Measurements from ENCODE around the gene TMEM176B. TPM values are rescaled to one million over a fixed set of nuclear protein-coding genes. Genes with fewer than 3 reads are reported as not detected.

The TMEM176B gene
- total and polyA plus RNA-seq, 2 of the 13 experiments (the other 11 are each of a cell fraction or from before 2014, with no cell fraction given): not detected

DNA sequence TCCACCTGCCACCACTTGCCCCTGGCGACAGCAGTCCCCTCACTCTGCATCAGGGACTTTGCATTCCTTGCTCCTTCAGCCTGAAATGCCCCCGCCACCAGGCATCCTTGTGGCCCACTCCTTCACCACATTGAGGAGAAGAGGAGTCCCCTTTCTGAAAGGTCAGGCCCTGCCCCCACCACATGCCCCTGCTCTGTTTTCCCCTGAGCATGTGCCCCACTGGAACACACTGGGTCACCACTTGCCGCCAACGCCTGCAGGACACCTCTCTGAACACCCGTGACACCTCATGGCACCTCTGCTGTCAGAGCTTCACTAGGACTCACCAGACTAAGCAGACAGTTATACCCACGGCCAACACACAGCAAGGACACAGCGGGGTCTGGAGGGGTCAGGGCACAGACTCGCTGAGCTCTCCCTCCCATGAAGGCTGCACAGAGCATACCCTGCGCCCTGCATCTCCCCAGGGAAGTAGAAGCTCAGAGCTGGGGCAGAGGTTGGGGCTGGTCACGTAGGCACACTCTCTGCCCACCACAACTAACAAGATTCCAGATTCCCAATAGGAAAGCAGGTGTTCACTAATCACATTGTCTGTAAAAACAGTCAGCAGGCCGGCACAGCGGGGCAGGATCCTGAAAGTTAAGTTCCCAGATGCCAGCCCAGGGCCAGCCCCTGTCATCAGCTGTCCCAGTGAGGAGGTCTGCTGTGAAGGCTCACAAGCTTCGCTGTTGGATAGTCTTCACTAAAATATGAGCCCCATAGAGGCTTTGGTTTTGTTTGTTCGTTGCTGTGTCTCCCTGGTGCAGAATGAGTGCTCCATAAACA is 46.3 kb upstream of the TMEM176B start:
- H3K4me3 ChIP-seq (replicated peaks in 1 of 3; ENCODE audit: insufficient read depth in 1 of 3, low read depth in 2 of 3, low read length in 3 of 3): no peak overlapping the region
- H3K9me3 ChIP-seq (ENCODE audit: low read length): no peaks in the 10 kb centered on the region
- intact Hi-C loops (cut with micrococcal nuclease; ENCODE audit: unreplicated experiment): no loop called here
- in situ Hi-C loops (cut with HindIII; ENCODE audit: extremely low pct_ligation_motif_present, low pct_unique_long_range_greater_than_20kb): no loop called here
- H3K36me3 ChIP-seq (replicated peaks in 1 of 2; ENCODE audit: control insufficient read depth in 1 of 2, insufficient read depth in 2 of 2, low read length in 2 of 2): no peaks in the 10 kb centered on the region
- 32% methylated on average over 12 of the region's 14 CpGs for WGBS (ENCODE audit: low lambda C conversion rate)
- peaks cover 6 to 32% of the 10 kb centered on the region in 2 experiments; a peak in 4 of 5 replicates for H3K27me3 ChIP-seq (ENCODE audit: control insufficient read depth in 1 of 2, insufficient read depth in 2 of 2, low read length in 2 of 2)
- FAIRE-seq: no peak
- BruUV-seq (replicated peaks): no TSS peak
- no peak overlapping the region for H3K9ac ChIP-seq (ENCODE audit: insufficient read depth, low read depth, low read length)
- no peak for DNase-seq (ENCODE audit: low spot score)
- no peaks in the 10 kb centered on the region for H3K79me2 ChIP-seq (ENCODE audit: insufficient read depth, low read length)
- CTCF ChIA-PET (ENCODE audit: low intra/inter-chr PET ratio, low total read pairs): no interaction called here
- no peaks in the 10 kb centered on the region for H4K20me1 ChIP-seq (ENCODE audit: insufficient read depth, low read length)
- H3K4me1 ChIP-seq (ENCODE audit: insufficient read depth, low read length): no peaks in the 10 kb centered on the region
- no peak overlapping the region for H2AFZ ChIP-seq (ENCODE audit: low read length)
- no peak overlapping the region for H3K27ac ChIP-seq (ENCODE audit: extremely low read length, insufficient read depth, low read length)
- POLR2A ChIA-PET: no interaction called here
- ATAC-seq: no peak
- H3K4me2 ChIP-seq (ENCODE audit: low read depth, low read length): no peak overlapping the region
- TF ChIP-seq, protein P1, sequence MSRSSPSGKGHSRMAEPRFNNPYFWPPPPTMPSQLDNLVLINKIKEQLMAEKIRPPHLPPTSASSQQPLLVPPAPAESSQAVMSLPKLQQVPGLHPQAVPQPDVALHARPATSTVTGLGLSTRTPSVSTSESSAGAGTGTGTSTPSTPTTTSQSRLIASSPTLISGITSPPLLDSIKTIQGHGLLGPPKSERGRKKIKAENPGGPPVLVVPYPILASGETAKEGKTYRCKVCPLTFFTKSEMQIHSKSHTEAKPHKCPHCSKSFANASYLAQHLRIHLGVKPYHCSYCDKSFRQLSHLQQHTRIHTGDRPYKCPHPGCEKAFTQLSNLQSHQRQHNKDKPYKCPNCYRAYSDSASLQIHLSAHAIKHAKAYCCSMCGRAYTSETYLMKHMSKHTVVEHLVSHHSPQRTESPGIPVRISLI (CRISPR knock-in tag; IDR thresholded peaks at IDR 0.05; ENCODE audit: borderline replicate concordance): no peak
- TF ChIP-seq, protein P2, sequence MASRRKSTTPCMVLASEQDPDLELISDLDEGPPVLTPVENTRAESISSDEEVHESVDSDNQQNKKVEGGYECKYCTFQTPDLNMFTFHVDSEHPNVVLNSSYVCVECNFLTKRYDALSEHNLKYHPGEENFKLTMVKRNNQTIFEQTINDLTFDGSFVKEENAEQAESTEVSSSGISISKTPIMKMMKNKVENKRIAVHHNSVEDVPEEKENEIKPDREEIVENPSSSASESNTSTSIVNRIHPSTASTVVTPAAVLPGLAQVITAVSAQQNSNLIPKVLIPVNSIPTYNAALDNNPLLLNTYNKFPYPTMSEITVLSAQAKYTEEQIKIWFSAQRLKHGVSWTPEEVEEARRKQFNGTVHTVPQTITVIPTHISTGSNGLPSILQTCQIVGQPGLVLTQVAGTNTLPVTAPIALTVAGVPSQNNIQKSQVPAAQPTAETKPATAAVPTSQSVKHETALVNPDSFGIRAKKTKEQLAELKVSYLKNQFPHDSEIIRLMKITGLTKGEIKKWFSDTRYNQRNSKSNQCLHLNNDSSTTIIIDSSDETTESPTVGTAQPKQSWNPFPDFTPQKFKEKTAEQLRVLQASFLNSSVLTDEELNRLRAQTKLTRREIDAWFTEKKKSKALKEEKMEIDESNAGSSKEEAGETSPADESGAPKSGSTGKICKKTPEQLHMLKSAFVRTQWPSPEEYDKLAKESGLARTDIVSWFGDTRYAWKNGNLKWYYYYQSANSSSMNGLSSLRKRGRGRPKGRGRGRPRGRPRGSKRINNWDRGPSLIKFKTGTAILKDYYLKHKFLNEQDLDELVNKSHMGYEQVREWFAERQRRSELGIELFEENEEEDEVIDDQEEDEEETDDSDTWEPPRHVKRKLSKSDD (CRISPR knock-in tag; IDR thresholded peaks at IDR 0.05; ENCODE audit: low read depth): no peak
- TF ChIP-seq KLF11 (CRISPR knock-in tag; IDR thresholded peaks at IDR 0.05) (no peak), ADNP (CRISPR knock-in tag; IDR thresholded peaks at IDR 0.05) (no peak), ZNF382 (CRISPR knock-in tag; IDR thresholded peaks at IDR 0.05; ENCODE audit: borderline replicate concordance) (no peak), CHD4 (IDR thresholded peaks at IDR 0.05; ENCODE audit: borderline replicate concordance, low read length) (no peak), SNRNP70 (IDR thresholded peaks at IDR 0.05; ENCODE audit: low read depth, low read length) (no peak)
- TF ChIP-seq, protein P3, sequence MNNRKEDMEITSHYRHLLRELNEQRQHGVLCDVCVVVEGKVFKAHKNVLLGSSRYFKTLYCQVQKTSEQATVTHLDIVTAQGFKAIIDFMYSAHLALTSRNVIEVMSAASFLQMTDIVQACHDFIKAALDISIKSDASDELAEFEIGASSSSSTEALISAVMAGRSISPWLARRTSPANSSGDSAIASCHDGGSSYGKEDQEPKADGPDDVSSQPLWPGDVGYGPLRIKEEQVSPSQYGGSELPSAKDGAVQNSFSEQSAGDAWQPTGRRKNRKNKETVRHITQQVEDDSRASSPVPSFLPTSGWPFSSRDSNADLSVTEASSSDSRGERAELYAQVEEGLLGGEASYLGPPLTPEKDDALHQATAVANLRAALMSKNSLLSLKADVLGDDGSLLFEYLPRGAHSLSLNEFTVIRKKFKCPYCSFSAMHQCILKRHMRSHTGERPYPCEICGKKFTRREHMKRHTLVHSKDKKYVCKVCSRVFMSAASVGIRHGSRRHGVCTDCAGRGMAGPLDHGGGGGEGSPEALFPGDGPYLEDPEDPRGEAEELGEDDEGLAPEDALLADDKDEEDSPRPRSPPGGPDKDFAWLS (CRISPR knock-in tag; IDR thresholded peaks at IDR 0.05; ENCODE audit: borderline replicate concordance): no peak
